22Rv1 (cell line): Measurements from ENCODE around the gene ZXDA.

Source experiments
- H3K27ac ChIP-seq: fragments of 450-650 bp; 2 replicates; pipeline ENCODE4 v1.5.1; 2017
- ZFX ChIP-seq: fragments of 450-650 bp; IDR thresholded peaks from 2 replicates; pipeline ENCODE4 v1.6.1; 2017; ENCODE audit warnings: antibody characterized with exemption, borderline replicate concordance
- TF ChIP-seq, protein P1 (sequence below): fragments of 450-650 bp; IDR thresholded peaks from 2 replicates; pipeline ENCODE4 v1.5.1; 2017; ENCODE audit warnings: mild to moderate bottlenecking

Gene ZXDA, protein sequence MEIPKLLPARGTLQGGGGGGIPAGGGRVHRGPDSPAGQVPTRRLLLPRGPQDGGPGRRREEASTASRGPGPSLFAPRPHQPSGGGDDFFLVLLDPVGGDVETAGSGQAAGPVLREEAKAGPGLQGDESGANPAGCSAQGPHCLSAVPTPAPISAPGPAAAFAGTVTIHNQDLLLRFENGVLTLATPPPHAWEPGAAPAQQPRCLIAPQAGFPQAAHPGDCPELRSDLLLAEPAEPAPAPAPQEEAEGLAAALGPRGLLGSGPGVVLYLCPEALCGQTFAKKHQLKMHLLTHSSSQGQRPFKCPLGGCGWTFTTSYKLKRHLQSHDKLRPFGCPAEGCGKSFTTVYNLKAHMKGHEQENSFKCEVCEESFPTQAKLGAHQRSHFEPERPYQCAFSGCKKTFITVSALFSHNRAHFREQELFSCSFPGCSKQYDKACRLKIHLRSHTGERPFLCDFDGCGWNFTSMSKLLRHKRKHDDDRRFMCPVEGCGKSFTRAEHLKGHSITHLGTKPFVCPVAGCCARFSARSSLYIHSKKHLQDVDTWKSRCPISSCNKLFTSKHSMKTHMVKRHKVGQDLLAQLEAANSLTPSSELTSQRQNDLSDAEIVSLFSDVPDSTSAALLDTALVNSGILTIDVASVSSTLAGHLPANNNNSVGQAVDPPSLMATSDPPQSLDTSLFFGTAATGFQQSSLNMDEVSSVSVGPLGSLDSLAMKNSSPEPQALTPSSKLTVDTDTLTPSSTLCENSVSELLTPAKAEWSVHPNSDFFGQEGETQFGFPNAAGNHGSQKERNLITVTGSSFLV

DNA sequence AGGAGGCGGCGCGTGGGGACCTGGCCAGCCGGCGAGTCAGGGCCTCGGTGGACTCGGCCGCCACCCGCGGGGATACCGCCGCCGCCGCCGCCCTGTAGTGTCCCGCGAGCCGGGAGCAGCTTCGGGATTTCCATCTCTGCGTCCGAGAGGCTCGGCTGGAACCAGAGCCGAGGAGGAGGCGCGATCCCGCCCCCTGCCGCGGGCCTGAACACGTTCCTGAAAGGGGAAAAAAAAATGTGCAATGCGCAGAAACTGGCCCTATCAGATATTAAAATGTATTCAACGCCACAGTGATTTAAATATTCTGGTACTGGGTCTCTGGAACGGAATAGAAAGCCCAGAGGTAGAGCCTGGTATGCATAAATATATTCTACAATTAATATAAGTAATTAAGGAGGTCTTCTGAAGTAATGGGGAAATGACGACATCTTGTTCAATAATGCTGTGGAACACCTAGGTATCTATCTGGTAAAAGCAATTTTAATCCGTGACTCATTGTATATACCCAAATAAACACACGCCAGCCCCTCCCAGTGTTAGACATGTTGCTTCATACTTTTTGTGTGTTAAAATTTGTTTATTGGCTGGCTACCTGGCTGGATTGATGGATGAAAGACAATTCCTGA is at the start of gene ZXDA:
Gene ZXDA, minus strand, starts transcription at position 172 of the 626 bp plus-strand sequence. Its CDS starts 38 bp downstream, at position 134.
- peak within 1 kb of the TSS; percentile 54 for H3K27ac ChIP-seq

DNA sequence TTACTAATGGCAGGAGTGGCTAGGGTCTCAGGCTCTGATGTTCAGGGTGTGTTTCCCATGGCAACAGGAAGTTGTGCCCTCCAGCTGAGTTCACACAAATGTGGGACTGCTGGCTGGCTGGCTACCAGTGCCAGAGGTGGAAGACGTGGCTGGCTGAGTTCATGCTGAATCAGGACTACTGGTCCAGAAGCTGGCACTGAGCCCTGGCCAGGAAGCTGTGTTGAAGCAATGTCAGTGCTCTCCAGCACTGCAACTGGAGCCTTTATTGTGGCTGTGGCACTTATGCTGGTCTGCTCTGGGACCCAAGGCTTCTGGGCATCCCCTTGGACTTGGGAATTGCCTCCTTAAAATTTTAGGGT is 42.0 kb upstream of the ZXDA start:
- no peak overlapping the region for H3K27ac ChIP-seq
- TF ChIP-seq, protein P1, sequence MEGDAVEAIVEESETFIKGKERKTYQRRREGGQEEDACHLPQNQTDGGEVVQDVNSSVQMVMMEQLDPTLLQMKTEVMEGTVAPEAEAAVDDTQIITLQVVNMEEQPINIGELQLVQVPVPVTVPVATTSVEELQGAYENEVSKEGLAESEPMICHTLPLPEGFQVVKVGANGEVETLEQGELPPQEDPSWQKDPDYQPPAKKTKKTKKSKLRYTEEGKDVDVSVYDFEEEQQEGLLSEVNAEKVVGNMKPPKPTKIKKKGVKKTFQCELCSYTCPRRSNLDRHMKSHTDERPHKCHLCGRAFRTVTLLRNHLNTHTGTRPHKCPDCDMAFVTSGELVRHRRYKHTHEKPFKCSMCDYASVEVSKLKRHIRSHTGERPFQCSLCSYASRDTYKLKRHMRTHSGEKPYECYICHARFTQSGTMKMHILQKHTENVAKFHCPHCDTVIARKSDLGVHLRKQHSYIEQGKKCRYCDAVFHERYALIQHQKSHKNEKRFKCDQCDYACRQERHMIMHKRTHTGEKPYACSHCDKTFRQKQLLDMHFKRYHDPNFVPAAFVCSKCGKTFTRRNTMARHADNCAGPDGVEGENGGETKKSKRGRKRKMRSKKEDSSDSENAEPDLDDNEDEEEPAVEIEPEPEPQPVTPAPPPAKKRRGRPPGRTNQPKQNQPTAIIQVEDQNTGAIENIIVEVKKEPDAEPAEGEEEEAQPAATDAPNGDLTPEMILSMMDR: no peak
- TF ChIP-seq ZFX: no peak

DNA sequence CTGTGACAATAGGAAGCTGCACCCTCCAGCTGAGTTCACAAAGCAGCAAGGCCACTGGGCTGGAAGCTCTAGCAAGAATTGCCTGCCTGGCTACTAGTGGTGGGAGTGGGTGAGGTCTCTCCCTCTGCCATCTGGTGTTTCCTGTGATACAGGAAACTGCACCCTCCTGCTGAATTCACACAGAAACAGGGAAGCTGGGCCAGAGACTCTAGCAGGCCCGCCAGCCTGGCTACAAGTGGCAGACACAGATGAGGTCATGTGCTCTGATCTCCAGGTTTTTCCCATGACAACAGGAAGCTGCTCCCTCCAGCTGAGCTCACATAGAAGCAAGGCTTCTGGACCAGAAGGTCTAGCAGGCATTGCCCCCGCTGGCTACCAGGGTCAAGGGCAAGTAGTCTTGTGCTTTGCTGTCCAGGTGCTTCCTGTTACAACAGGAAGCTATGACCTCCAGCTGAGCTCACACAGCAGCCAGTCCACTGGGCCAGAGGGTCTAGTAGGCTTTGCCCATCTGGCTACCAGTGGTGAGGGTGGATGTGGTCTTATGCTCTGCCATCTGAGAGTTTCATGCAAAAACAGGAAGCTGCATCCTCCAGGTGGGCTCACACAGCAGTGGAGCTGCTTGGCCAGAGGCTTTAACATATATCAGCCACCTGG is 41.5 kb upstream of the ZXDA start:
- TF ChIP-seq ZFX: no peak
- TF ChIP-seq, protein P1: no peak
- no peak overlapping the region for H3K27ac ChIP-seq

DNA sequence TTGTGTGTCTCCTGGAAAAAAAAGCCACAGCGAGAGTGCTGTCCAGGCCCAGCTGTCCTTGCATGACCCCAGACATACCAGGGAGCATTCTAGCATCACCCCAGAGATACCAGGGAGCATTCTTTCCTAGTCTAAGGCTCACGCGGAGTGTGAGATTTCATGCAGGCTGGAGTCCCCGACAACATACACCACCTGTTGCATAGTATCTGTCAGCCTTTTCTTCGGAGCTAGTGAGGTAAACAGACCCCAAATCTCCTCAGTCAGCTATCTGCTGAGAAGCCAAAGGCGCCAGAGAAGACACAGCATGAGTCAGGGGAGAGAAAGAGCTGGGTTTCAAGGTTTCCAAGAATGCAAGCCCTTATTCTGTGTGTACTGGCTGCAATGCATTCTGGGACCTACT is 23.1 kb upstream of the ZXDA start:
- TF ChIP-seq, protein P1: no peak
- TF ChIP-seq ZFX: no peak

DNA sequence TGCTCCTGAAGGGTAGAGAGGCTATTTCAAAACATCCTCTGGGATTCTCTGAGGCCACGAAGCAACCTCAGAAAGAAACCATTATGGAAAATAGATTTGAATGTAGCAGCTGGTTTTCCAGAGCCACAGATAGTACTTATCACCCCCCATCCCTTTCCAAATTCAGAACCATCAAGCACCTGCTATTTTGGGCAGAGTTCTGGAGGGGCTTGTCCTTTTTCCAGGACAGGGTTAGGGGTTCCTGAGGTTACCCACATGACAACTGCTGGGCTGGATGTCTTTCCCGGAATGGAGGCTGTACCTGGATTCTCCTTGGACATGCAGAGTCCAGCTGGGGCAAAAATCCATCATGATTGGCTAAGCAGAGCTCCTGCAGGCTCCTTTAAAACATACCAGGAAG is 22.0 kb upstream of the ZXDA start:
- TF ChIP-seq, protein P1: no peak
- TF ChIP-seq ZFX: no peak
- no peak overlapping the region for H3K27ac ChIP-seq

More for the DNA sequence above, 23.1 kb upstream of the ZXDA start:
- H3K27ac ChIP-seq: no peak overlapping the region

DNA sequence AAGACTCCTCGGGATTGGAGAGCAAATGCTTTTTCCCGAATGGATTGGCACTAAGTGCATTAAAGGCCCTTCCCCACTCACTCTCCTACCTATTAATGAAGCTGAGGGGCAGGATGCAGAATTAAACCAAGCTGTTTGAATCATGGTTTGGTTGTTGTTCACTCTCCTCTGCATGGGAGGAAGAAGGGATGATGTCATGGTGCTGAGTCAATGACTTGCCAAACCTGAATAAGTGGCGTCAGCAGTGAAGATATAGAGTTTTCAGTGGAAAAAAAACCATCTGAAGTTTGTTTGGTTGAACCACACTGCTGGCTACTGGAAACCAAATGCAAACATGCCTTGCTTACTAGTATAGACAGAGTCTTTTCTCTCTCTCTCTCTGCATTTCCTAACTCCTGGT is 19.8 kb upstream of the ZXDA start:
- TF ChIP-seq ZFX: no peak
- TF ChIP-seq, protein P1: no peak
- H3K27ac ChIP-seq: no peak overlapping the region

DNA sequence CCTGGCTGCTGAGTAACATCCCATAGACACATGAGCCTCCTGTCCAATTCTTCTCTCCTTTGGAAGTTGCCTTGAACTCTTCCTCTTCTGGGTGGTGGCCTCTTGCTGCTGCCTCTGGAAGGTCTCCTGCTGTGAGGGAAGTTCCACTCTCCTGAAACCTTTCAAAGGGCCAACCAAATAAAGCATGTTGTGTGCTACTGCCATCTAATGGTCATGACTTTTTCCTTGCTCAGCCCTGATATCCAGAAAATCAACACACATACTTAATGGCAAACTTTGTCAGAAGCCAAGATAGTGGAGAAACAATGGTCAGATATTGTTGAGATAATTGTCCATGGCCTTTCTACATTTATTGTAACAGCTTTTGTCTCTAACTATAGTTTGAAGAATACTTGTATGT is 19.1 kb upstream of the ZXDA start:
- H3K27ac ChIP-seq: no peak overlapping the region

More for the DNA sequence above, 19.1 kb upstream of the ZXDA start:
- TF ChIP-seq, protein P1: peak; percentile 45
- no peak for TF ChIP-seq ZFX
